Measurements from ENCODE around the gene TFRC.
A peak's percentile ranks its signal among the peaks of the same experiment; 100 is the strongest.
"Not testable (repeated sequence)": the region's sequence is repeated elsewhere in the genome, so short reads cannot be mapped to it uniquely, and the experiment has no call there.

TFRC gene

DNA sequence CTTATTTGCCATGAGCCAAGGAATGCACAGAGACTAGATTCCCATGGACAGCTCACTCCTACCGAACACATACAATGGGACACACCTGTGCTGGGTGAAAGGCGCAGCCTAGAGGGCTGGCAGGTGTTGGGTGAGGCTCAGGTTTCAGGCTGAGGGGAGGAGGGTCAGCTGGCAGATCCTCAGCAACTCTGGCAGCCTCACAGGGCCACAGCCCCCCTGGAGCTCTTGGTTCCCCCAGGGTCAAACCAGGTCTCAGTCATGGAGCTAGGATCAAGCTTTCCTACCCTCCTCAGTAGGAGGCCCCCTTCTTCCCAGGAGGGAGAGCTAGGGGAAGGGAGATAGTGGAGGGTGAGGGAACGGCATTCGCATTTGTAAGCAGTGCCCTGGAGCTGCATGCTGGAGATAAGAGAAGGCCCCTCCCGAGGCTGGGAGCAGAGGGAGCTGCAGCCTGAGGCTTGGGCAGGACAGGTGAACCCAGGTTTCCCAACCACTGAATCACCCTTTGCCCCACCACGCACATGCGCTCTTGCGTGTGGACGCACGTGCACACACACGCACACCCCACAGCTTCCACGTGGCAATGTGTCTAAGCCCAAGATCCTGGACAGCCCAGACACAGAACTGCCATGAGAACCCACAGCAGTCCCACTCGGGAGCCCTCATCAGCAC is 26.3 kb upstream of the TFRC start:
- no peaks in the 10 kb centered on the region for H3K36me3 ChIP-seq (ENCODE audit: insufficient read depth, low read length)
- no peaks in the 10 kb centered on the region for H3K9me3 ChIP-seq (replicated peaks; ENCODE audit: low read length)
- H3K4me3 ChIP-seq (ENCODE audit: low read length), result no peak overlapping the region
- H3K9ac ChIP-seq (ENCODE audit: low read depth, low read length), result no peak overlapping the region
- peaks cover 14% of the 10 kb centered on the region for H3K27me3 ChIP-seq (ENCODE audit: control insufficient read depth, insufficient read depth, low read length)
- no peaks in the 10 kb centered on the region for H3K4me1 ChIP-seq (ENCODE audit: control insufficient read depth, insufficient read depth, low read length)
- no peak overlapping the region for H3K4me2 ChIP-seq (ENCODE audit: low read length)

DNA sequence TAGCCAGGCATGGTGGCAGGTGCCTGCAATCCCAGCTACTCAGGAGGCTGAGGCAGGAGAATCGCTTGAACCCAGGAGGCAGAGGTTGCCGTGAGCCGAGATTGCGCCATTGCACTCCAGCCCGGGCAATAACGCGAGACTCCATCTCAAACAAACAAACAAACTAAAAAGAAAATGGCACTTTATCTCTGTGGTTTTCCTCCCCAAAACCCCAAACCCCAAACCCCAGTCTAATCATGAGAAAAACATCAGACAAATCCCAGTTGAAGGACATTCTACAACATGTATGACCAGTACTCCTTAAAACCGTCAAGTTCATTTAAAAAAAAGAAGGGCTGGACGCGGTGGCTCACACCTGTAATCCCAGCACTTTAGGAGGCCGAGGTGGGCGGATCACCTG is 22.8 kb upstream of the TFRC start:
- H3K36me3 ChIP-seq (ENCODE audit: insufficient read depth, low read length); H3K4me3 ChIP-seq (ENCODE audit: low read length); H3K9me3 ChIP-seq (replicated peaks; ENCODE audit: low read length); H3K4me2 ChIP-seq (ENCODE audit: low read length); H3K27me3 ChIP-seq (ENCODE audit: control insufficient read depth, insufficient read depth, low read length); H3K4me1 ChIP-seq (ENCODE audit: control insufficient read depth, insufficient read depth, low read length); H3K9ac ChIP-seq (ENCODE audit: low read depth, low read length): not testable (repeated sequence)

DNA sequence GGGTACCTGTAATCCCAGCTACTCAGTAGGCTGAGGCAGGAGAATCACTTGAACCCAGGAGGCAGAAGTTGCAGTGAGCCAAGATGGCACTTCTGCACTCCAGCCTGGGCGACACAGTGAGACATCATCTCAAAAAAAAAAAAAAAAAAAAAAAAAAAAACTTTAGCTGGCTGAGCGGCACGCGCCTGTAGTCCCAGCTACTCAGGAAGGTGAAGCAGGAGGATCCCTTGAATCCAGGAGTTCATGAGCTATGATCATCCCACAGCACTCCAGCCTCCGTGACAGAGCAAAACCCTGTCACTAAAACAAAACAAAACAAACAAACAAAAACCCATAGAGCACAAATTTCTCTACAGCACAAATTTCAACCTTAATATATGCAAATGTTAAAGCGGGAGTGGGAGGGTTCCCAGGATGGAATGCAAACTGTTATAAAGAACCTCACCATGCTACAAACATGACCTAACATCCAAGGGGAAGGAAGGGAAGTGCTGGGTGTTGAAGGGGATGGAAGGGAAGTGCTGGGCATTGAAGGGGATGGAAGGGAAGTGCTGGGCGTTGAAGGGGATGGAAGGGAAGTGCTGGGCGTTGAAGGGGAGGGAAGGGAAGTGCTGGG is 16.6 kb upstream of the TFRC start:
- not testable (repeated sequence) for H3K9me3 ChIP-seq (replicated peaks; ENCODE audit: low read length); H3K4me2 ChIP-seq (ENCODE audit: low read length); H3K4me3 ChIP-seq (ENCODE audit: low read length); H3K4me1 ChIP-seq (ENCODE audit: control insufficient read depth, insufficient read depth, low read length); H3K9ac ChIP-seq (ENCODE audit: low read depth, low read length); H3K36me3 ChIP-seq (ENCODE audit: insufficient read depth, low read length)
- peaks cover 10% of the 10 kb centered on the region for H3K27me3 ChIP-seq (ENCODE audit: control insufficient read depth, insufficient read depth, low read length)

DNA sequence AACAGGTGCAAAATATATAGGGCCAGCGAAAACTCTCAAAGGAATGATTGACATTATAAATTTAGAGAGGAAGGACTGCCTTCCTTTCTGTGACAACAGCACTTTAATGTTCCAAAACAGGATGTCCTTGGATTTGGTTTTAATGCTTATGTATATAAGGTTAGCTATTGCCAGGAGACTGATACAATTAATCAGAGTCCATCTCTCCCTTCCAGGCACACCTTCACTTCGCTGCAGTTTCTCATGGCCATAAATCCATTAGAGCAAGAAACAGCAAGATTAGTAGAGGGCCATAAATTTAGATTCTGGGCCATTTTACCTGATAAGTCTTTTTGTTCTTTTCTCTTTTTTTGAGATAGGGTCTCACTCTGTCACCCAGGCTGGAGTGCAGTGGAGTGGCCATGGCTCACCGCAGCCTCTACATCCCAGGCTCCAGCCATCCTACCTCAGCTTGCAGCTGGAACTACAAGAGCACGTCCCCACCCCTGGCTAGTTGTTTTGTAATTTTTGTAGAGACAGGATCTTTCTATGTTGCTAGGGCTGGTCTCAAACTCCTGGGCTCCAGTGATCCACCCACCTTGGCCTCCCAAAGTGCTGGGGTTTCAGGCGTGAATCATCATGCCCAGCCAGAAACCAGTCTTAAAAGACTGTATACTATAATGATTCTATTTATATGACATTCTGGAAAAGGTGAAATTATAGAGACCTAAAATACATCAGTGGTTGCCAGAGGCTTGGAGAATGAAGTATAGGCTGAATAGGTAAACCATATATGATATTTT is 15.7 kb upstream of the TFRC start:
- peaks cover 10% of the 10 kb centered on the region for H3K27me3 ChIP-seq (ENCODE audit: control insufficient read depth, insufficient read depth, low read length)
- no peak overlapping the region for H3K9ac ChIP-seq (ENCODE audit: low read depth, low read length)
- no peak overlapping the region for H3K4me3 ChIP-seq (ENCODE audit: low read length)
- H3K4me2 ChIP-seq (ENCODE audit: low read length), result no peak overlapping the region
- H3K36me3 ChIP-seq (ENCODE audit: insufficient read depth, low read length), result no peaks in the 10 kb centered on the region
- no peaks in the 10 kb centered on the region for H3K9me3 ChIP-seq (replicated peaks; ENCODE audit: low read length)
- no peaks in the 10 kb centered on the region for H3K4me1 ChIP-seq (ENCODE audit: control insufficient read depth, insufficient read depth, low read length)

DNA sequence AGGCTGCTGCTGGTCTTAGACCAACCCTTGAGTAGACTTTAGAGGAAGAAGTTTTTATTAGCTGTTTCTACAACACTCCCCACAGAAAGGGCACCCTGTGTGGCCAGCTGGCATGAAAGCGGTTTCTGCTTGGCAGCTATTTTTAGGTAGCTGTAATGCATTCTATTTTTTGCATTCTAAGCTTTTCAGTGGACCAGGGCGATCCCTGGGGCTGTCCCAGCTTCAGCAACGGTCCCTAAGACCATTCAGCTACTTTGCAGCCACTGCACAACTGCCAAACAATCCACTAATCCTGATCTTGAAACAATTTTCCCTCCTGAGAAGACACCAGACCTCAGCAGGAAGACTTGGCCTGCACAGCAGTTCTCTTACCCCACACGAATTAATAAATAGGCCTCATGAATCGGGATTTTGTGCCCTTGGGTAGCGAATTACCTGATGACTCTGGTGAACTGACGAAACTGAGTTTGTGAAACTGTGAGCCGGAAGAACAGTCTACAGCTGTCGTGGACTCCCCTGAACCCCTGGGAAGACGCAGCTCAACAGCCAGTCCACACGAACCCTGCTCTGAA is 14.6 kb upstream of the TFRC start:
- Histone ChIP-seq H3K36me3 (ENCODE audit: insufficient read depth, low read length) (no peaks in the 10 kb centered on the region), H3K9me3 (replicated peaks; ENCODE audit: low read length) (no peaks in the 10 kb centered on the region), H3K4me3 (ENCODE audit: low read length) (no peak overlapping the region), H3K27me3 (ENCODE audit: control insufficient read depth, insufficient read depth, low read length) (peaks cover 14% of the 10 kb centered on the region), H3K9ac (ENCODE audit: low read depth, low read length) (no peak overlapping the region), H3K4me2 (ENCODE audit: low read length) (no peak overlapping the region), H3K4me1 (ENCODE audit: control insufficient read depth, insufficient read depth, low read length) (no peaks in the 10 kb centered on the region)

DNA sequence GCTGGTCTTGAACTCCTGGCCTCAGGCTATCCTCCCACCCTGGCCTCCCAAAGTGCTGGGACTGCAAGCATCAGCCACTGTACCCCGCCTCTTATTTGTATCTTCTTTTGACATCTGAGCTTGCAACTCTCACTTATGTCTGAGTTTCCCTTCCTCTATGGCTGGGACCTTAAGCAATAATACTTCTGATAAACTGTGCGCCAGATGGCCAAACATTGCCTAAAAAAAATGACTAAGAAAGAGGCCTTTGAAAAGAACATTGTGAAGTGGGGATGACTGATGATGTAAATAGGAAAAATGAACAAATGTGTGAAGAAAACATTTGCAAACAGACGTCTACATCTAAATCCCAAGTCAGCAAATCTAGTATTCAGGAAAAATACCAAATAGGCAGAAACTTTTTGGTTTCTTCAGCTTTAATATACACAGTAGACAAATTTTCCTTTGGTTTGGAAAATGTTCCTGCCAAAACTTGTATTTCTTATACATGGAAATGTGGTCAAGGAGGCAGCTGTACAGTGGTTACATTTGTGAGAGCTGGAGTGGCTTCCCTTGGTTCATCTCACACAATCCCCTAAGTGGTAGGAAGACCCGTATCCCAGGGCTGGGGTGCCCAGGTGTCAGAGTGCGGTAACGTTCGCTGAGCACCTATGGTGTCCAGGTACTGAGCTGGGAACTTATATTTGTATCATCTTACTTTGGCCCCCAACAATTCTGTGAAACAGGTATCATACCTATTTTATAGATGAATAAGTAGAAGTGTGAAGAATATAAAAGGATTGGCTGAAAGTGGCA is 11.6 kb upstream of the TFRC start:
- Histone ChIP-seq H3K9ac (ENCODE audit: low read depth, low read length) (no peak overlapping the region), H3K4me3 (ENCODE audit: low read length) (no peak overlapping the region), H3K9me3 (replicated peaks; ENCODE audit: low read length) (no peaks in the 10 kb centered on the region), H3K4me2 (ENCODE audit: low read length) (no peak overlapping the region), H3K4me1 (ENCODE audit: control insufficient read depth, insufficient read depth, low read length) (no peaks in the 10 kb centered on the region), H3K27me3 (ENCODE audit: control insufficient read depth, insufficient read depth, low read length) (peaks cover 18% of the 10 kb centered on the region), H3K36me3 (ENCODE audit: insufficient read depth, low read length) (no peaks in the 10 kb centered on the region)

DNA sequence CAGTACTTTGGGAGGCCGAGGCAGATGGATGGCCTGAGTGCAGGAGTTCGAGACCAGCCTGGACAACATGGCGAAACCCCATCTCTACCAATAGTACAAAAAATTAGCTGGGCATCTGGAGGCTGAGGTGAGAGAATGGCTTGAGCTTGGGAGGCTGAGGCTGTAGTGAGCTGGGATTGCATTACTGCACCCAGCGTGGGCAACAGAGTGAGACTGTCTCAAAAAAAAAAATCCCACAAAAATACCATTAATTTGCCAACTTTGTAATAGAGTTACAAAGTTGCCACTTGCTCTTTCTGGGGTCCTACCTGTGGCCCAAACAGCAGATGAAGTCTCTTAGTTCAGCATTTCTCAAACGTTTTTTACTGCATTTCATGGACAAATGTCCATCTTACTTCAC is 6.0 kb upstream of the TFRC start:
- H3K4me3 ChIP-seq (ENCODE audit: low read length), result no peak overlapping the region
- H3K4me1 ChIP-seq (ENCODE audit: control insufficient read depth, insufficient read depth, low read length), result no peaks in the 10 kb centered on the region
- H3K27me3 ChIP-seq (ENCODE audit: control insufficient read depth, insufficient read depth, low read length), result peaks cover 12% of the 10 kb centered on the region
- no peaks in the 10 kb centered on the region for H3K9me3 ChIP-seq (replicated peaks; ENCODE audit: low read length)
- H3K4me2 ChIP-seq (ENCODE audit: low read length), result no peak overlapping the region
- H3K36me3 ChIP-seq (ENCODE audit: insufficient read depth, low read length), result no peaks in the 10 kb centered on the region
- no peak overlapping the region for H3K9ac ChIP-seq (ENCODE audit: low read depth, low read length)

DNA sequence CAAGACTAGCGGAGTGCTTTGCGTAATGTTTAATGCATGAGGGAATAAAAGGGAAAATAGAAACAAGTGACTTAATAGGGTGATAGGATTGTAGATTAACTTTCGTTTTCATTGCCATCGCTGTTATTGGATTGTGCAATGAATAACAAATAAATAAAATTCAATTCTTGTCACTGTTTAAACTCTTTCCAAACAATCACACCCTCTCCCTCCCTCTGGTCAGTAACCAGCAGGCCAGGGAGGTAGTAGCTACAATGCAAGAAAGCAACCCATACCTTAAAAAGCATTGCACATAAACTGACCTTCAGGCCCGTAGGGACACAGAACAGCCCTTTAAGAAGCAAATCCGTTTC is 705 bp upstream of the TFRC start:
- no peaks in the 10 kb centered on the region for H3K9me3 ChIP-seq (replicated peaks; ENCODE audit: low read length)
- peak overlapping the region; percentile 95 for H3K4me3 ChIP-seq (ENCODE audit: low read length)
- peak overlapping the region; percentile 88 for H3K9ac ChIP-seq (ENCODE audit: low read depth, low read length)
- H3K36me3 ChIP-seq (ENCODE audit: insufficient read depth, low read length), result no peaks in the 10 kb centered on the region
- peak overlapping the region; percentile 85 for H3K4me2 ChIP-seq (ENCODE audit: low read length)
- peaks cover 13% of the 10 kb centered on the region for H3K4me1 ChIP-seq (ENCODE audit: control insufficient read depth, insufficient read depth, low read length)
- no peaks in the 10 kb centered on the region for H3K27me3 ChIP-seq (ENCODE audit: control insufficient read depth, insufficient read depth, low read length)

DNA sequence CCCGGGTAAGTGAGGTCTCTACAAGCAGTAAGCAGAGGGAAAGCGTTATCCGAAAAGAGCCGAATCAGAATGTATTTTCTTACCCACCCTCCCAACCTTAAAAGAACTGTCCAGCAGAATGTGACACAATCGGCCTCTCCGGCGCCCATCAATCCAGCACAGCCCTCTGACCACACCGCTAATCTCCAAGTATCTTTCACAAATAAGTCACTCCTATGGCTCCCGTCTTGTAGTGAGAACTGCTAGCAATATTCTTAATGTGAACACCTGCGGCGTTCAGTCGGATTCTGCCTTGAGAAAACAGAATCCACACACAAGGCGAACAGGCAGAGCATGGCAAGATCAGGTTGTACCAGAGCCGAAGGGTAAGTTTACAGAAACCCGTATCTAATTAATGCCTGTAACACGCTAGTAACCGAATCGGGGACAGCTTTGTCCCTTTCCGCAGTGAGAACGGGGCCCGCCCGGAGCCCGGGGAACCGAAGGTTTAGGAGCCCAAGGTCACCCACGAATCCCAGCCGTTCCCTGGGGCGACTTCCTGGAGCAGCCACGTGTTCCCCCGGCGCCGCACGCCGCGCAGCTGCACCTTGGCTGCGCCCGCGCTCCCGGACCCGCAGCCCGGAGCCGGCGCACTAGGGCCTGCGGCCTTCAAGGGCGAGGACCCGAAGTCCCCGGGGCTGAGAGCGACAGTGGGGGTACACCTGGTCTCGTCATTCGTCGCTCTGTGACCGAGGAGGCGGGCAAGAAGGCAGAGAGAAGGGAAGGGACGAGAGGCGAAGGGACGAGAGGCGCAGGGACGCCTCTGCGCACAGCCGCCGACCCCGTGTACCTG is 672 bp downstream of the TFRC start:
- no peaks in the 10 kb centered on the region for H3K9me3 ChIP-seq (replicated peaks; ENCODE audit: low read length)
- no peaks in the 10 kb centered on the region for H3K27me3 ChIP-seq (ENCODE audit: control insufficient read depth, insufficient read depth, low read length)
- peak overlapping the region; percentile 88 for H3K9ac ChIP-seq (ENCODE audit: low read depth, low read length)
- peak overlapping the region; percentile 85 for H3K4me2 ChIP-seq (ENCODE audit: low read length)
- H3K4me1 ChIP-seq (ENCODE audit: control insufficient read depth, insufficient read depth, low read length), result peaks cover 13% of the 10 kb centered on the region
- H3K4me3 ChIP-seq (ENCODE audit: low read length), result peak overlapping the region; percentile 95
- no peaks in the 10 kb centered on the region for H3K36me3 ChIP-seq (ENCODE audit: insufficient read depth, low read length)

DNA sequence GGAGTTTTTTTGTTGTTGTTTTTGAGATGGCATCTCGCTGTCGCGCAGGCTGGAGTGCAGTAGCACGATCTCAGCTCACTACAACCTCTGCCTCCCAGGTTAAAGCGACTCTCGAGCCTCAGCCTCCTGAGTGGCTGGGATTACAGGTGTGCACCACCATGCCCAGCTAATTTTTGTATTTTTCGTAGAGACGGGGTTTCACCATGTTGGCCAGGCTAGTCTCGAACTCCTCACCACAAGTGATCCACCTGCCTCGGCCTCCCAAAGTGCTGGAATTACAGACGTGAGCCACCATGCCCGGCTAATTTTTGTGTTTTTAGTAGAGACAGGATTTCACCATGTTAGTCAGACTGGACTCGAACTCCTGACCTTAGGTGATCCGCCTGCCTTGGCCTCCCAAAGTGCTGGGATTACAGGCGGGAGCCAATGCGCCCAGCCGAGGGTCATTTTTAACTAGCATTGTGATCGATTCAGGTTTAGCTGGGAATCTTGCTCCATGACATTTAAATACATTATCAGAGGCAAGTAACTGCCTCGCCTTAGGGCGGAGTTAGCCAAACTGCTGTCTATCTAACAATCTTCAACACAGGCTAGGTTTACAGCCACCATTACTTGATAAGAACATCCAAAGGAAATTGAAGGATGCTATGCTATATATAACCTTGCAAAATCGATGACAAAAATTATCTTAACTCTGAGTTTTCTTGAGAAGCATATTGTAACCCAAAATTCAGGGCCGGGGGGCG is 1.6 kb downstream of the TFRC start:
- not testable (repeated sequence) for H3K9me3 ChIP-seq (replicated peaks; ENCODE audit: low read length); H3K27me3 ChIP-seq (ENCODE audit: control insufficient read depth, insufficient read depth, low read length); H3K36me3 ChIP-seq (ENCODE audit: insufficient read depth, low read length)
- peak overlapping the region; percentile 85 for H3K4me2 ChIP-seq (ENCODE audit: low read length)
- peak overlapping the region; percentile 88 for H3K9ac ChIP-seq (ENCODE audit: low read depth, low read length)
- peak overlapping the region; percentile 95 for H3K4me3 ChIP-seq (ENCODE audit: low read length)
- H3K4me1 ChIP-seq (ENCODE audit: control insufficient read depth, insufficient read depth, low read length), result peaks cover 13% of the 10 kb centered on the region

Measured in skeletal muscle satellite cell (primary cell).